CD4-positive, alpha-beta T cell treated with Interleukin-6 at 100 ng/mL for 8 hours (primary cell): ENCODE data around the gene IGF1.
"Not testable (repeated sequence)": the region's sequence is repeated elsewhere in the genome, so short reads cannot be mapped to it uniquely, and the experiment has no call there.

Experiments
- DNase-seq: peaks from one replicate; pipeline ENCODE4 v3.0.0-alpha.2; 2020; ENCODE audit warnings: mixed read lengths, low spot score

Gene IGF1

DNA sequence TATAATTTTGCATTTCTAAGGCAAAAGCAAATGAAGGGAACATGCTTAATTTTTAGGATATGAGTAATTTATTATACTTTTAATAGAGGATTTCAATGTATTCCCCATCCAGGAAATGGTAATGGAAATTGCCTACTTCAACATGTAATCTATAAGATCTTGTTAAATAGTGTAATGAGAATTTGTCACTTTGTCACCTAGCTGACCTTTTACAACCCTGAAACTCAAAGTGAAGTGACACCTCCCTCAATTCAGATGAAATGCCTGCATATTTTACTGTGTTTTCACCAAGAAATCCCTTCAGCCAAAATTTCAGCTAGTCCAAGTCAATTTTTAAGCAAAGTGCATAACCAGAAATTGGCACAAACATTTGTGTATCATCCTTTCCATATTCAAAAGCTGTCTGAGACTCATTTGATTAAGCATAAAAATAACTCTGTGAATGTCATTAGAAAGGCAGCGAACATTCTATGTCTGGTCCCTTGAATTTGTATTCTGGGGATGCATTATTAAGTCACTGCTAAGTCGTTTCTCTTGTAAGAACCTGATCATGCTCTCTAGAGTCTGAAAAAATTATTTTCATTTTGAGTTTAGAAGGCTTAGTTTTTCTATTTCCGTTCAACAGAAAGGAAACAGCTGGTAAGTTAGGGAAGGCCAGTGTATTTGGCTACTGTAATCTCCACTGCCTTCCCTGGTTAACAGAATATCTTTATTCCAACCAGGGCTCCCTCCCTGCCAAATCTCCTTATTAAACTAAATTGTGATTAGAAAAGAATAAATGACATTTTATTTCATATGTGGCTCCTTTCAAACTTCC, 100.8 kb downstream of the IGF1 start:
- no peak for DNase-seq

DNA sequence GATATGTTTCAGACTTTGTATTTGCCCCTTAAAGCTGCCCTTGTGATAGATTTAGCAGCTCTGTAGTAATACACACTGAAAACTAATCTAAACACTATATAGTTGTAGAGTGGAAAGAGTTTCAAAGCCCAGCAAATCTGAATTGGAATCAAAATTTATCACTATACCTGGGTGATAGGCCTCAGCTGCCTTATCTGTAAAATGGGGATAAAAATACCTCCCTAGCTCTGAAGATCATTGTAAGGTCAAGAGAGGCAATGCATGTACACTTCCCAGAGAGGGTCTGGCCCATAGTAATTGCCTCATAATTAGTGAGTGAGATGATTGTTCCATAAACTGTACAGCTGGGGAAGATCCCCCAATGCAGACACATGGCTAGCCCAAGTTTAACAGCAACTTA, 103.6 kb downstream of the IGF1 start:
- no peak for DNase-seq

DNA sequence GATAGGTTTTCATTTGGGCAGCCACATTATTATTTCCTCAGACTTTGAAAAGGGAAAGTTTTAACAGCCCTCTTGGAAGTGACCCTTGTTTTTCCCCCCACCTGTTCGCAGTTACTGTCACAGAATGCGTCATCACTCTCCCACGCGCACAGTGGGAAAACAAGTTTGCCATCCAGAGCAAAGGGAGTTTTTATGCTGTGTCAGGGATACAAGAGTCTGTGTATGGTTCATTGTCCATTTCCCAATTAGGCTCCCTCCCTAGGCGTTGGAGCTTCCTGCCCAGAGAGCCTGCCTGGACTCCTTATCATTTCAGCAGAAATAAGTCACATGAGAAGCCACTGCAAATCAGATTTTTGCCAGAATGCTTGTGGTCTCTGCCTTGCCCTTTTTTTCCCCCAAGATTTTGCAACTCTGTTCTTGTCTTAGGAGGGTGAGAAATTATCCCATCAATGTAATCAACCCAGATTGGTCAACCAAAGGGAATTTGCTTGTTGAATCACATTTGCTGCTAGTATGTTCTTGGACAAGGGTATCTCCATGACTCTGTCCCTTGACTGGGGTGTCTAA, 104.1 kb downstream of the IGF1 start:
- no peak for DNase-seq

DNA sequence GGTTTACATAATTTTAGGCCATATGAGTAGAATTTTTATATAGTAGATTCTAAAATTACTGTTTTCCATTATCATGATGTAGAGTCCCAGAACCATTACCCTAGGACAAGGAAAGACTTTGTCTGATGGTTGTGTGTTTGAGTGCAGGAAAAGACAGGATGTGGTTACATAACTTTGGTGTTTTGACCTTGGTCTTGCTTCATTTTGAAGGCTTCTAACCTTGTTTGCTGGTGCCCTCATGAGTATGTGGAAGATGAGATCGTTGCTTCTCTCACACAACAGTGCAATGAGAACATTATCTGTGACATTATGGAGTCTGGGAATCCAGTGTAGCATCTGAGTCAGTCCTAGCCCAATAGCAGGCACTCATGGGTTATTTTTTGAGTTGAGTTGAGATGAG, 106.2 kb downstream of the IGF1 start:
- no peak for DNase-seq

DNA sequence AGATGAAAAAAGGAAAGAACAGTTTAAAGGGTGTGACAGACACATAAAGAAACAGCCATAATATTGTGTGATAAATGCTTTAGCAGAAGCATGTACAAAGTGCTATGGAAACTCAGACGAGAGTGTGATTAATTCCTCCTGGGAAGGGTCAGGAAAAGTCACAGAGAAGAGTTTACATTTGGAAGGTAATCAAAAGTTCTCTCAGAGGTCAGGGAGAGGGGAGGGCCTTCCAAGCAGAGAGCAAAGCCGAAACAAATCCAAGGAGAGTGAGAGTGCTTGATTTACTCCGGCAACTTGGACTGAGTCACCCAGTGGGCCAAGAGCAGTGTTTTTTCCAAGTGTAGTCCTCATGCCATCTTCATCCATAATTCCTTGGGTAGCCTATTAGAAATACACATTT, 108.3 kb downstream of the IGF1 start:
- no peak for DNase-seq

DNA sequence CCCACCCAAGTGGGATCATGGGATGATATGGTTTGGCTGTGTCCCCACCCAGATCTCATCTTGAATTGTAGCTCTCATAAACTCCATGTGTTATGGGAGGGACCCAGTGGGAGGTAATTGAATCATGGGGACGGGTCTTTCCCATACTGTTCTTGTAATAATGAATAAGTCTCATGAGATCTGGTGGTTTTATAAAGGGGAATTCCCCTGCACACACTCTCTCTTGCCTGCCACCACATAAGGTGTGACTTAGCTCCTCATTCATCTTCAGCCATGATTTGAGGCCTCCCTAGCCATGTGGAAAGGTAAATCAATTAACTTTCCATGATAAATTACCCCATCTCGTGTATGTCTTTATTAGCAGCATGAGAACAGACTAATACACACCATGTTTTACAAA, 109.2 kb downstream of the IGF1 start:
- DNase-seq: no peak

DNA sequence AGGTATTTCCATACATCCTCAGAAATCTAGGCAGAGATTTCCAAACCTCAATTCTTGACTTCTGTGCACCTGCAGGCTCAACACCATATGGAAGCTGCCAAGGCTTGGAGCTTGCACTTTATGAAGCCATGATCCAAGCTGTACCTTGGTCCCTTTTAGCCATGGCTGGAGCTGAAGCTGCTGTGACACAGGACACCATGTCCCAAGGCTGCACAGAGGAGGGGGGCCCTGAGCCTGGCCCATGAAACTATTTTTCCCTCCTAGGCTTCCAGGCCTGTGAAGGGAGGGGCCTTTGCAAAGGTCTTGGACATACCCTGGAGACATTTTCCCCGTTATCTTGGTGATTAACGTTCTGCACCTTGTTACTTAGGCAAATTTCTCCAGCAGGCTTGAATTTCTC, 110.5 kb downstream of the IGF1 start:
- DNase-seq: no peak

DNA sequence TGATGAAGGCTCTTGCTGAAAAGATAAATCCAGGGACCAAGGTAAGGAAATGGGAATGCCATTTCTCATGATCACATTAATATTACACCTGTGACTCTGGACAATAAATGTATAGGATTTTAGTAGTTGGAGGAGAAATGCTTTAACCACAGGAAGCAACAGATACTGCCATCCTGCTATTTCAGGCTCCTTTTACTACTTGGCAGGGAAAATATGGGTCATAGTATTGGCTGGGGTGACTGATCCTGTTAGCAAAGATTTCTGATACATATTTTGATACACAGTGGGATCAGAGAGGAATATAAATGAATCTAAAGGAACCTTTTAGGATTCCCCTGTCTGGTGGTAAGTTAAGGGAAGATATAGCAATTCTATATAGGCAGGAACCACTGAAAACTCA, 115.0 kb downstream of the IGF1 start:
- DNase-seq: no peak

DNA sequence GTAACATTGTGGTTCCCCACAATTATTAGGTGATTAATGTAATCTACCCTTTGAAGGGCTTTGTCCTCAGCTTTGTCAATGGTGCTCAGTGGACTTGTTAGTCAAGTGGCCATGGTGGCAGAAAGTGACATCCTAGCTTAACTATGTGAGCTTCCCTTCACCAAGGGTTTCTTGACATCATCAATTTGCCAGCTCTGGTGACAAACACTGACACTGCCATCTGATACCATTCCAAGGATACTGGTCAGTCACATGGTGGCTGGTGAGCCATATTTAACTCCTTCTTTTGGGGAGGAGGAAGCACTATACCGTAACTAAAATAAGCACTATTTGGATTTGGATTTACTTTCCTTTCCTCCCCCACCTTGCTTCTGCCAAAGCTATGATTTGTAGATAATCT, 115.7 kb downstream of the IGF1 start:
- DNase-seq: no peak

DNA sequence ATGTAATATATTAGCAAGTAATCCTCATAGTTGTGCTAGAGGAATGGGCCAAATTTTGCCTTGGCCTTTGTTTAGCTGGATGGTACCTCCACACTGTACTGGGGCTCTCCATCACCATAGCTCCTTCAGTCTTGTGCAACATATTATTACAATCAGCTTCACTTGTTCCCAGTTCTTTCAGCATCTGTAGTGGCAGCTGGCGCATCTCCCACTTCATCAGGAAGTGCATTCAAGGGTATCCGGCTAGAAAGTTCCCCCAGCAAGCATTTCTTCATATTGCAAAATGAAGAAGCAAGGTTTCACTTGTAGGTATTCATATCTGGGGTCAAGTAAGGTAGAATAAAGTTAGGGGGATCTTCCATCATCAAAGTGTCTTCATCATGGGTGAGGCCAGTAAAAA, 123.7 kb downstream of the IGF1 start:
- no peak for DNase-seq

DNA sequence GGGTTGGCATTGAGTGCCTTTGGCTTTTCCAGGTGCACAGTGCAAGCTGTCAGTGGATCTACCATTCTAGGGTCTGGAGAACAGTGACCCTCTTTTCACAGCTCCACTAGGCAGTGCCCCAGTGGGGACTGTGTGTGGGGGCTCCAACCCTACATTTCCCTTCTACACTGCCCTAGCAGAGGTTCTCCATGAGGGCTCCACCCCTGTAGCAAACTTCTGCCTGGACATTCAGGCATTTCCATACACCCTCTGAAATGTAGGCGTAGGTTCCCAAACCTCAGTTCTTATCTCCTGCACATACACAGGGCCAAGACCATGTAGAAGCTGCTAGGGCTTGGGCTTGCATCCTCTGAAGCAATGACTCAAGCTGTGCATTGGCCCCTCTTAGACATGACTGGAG, 126.1 kb downstream of the IGF1 start:
- not testable (repeated sequence) for DNase-seq

DNA sequence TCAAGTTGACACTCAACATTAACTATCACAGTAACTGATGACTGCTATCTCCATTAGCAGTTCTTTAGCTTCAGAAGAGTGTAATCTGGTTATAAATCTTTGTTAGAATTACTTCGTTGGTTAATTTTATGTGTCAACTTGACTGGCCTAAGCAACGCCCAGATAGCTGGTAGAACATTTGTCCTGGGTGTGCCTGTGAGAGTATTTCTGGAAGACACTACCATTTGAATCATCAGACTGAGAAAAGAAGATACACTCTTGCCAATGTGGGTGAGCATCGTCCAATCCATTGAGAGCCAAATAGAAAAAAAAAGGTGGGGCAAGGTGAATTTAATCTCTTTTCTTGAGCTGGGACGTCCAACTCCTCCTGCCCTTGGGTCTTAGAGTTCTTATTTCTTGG, 129.0 kb downstream of the IGF1 start:
- no peak for DNase-seq

DNA sequence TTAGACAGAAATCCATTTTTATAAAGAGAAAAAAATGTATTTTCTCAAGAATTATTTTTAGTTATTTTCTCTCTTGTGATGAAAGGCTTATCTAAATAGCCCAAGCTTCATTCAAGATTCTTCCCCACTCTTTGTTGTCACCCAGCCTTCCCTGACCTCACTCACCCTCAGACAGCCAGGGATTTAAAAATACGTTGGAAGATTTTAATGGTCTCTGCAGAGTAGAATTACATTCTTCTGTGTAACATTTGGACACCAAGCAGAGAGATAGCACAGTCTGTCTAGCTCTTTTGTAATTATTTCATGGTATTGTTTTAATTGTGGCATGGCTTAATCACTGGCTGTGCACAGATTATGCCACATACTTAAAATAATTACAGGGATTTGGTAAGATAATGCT, 130.3 kb downstream of the IGF1 start:
- DNase-seq: no peak

DNA sequence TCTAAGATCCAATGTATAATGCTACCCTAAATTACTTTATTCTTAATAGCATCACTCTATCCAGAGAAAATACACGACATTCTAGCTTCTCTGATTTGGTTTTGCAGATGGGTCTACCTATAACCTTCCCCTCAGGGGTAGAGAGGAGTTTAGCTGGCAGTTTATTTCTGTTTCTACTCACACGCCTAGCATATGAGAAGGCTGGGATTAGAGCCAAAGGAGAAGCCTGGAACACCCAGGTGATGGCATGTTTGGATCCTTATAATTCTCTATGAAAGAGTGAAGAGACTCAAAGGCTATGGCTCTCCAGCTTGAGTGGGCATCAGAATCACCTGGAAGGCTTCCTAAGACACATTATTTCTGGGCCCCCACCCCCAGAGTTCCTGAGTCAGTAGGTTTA, 131.3 kb downstream of the IGF1 start:
- no peak for DNase-seq

DNA sequence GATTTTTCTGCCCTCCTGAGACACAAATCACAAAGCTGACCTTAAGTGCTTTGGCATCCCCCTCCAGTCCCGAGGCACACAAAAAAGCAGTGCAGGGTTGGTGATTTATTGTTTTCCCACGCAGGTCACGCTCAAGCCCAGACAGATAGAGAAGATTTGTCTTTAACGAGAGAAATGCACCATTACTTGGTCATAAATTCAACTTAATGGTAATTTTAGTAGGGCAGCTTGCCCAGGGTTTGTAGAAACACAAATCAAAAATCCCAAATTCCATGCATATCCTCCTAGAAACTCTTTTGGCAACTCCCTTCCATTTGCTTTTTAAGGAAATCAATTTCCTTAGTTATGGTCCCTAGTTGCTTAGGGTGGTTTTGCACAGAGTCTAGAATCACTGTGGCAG, 132.6 kb downstream of the IGF1 start:
- DNase-seq: no peak
